K562 (cell line): ENCODE measurements around the gene PTPN20. TPM values are rescaled to one million over a fixed set of nuclear protein-coding genes. Genes with fewer than 3 reads are reported as not detected.

Experiments
- ATAC-seq: fragments of 200-7000 bp; cut with Tn5 transposase; 3 replicates; pipeline ENCODE4 v1.9.1; 2020; ENCODE audit warnings: moderate library complexity
- BruUV-seq: library from RNA; stranded (reverse); fragments of 400-500 nt; replicated peaks from 2 replicates; lab custom pipeline; 2021; lab: Mats Ljungman, UMichigan
- CTCF ChIA-PET: fragments of 300-600 bp; formaldehyde crosslinking; extraction: SDS; loops from one replicate; lab custom pipeline; 2021; ENCODE audit warnings: low intra/inter-chr PET ratio; lab: Yijun Ruan, JAX
- POLR2A ChIA-PET: fragments of 300-600, 350-650 bp; sonication (Branson Sonifier 250); formaldehyde crosslinking; extraction: SDS; loops from one replicate; lab custom pipeline; 2021; ENCODE audit warnings: antibody characterized with exemption, inconsistent platforms; lab: Yijun Ruan, JAX
- DNase-seq, 4 experiments: peaks; one replicate each; pipeline versions ENCODE4 v3.0.0 to v3.0.0-alpha.2; 2011 to 2018; ENCODE audit warnings: low spot score in 3 of 4, mixed read lengths in 3 of 4; ENCODE audit errors: extremely low read depth in 1 of 4
- FAIRE-seq: peaks from 2 replicates; lab custom pipeline; 2011; peaks lifted over from hg19 to GRCh38; lab: Jason Lieb, UNC
- H2AFZ ChIP-seq: 2 replicates; pipeline ENCODE4 v1.6.0; 2011; ENCODE audit warnings: low read depth, low read length, control low read depth, inconsistent platforms
- H3K27ac ChIP-seq: fragments of 200-600 bp; 3 replicates; pipeline ENCODE4 v1.8.0; 2011; ENCODE audit warnings: low read depth, mild to moderate bottlenecking, control low read depth, inconsistent platforms, low read length, moderate library complexity, mixed read lengths; ENCODE audit errors: extremely low read depth
- H3K27me3 ChIP-seq, 2 experiments: fragments of 300-600 bp in 1 of 2; 2 replicates in 1 of 2; 3 replicates in 1 of 2; pipeline versions ENCODE4 v1.6.0 to v1.8.0; 2011; ENCODE audit warnings: inconsistent platforms in 2 of 2, low read length in 2 of 2, mild to moderate bottlenecking in 1 of 2, mixed read lengths in 1 of 2, moderate library complexity in 1 of 2; ENCODE audit not compliant: control insufficient read depth in 2 of 2, insufficient read depth in 2 of 2
- H3K36me3 ChIP-seq: fragments of 300-600 bp; 3 replicates; pipeline ENCODE4 v1.8.0; 2011; ENCODE audit warnings: mild to moderate bottlenecking, low read length, inconsistent platforms; ENCODE audit not compliant: control insufficient read depth, insufficient read depth
- H3K4me1 ChIP-seq, 2 experiments: fragments of 200-600 bp in 1 of 2; replicated peaks in 1 of 2; 2 replicates in 1 of 2; 3 replicates in 1 of 2; pipeline versions ENCODE4 v1.5.1 to v1.8.0; 2011; ENCODE audit warnings: inconsistent platforms in 2 of 2, low read length in 2 of 2, mild to moderate bottlenecking in 1 of 2, mixed read lengths in 1 of 2, moderate library complexity in 1 of 2; ENCODE audit not compliant: control insufficient read depth in 2 of 2, insufficient read depth in 2 of 2
- H3K4me2 ChIP-seq: 2 replicates; pipeline ENCODE4 v1.6.1; 2011; ENCODE audit warnings: low read length, control low read depth, inconsistent platforms, mixed read lengths; ENCODE audit not compliant: insufficient read depth
- H3K4me3 ChIP-seq: fragments of 200-600 bp; sonication (generic), shearing (Covaris generic); 2 replicates; pipeline ENCODE4 v1.5.1; 2016; ENCODE audit warnings: control low read depth, inconsistent platforms
- H3K79me2 ChIP-seq: fragments of 200-600 bp; 3 replicates; pipeline ENCODE4 v1.8.0; 2011; ENCODE audit warnings: low read length, inconsistent platforms; ENCODE audit not compliant: control insufficient read depth, insufficient read depth
- H3K9ac ChIP-seq, 2 experiments: 2 replicates each; pipeline versions ENCODE4 v1.6.0 to v1.6.1; 2011; ENCODE audit warnings: low read depth in 2 of 2, low read length in 2 of 2, control low read depth in 1 of 2, inconsistent platforms in 1 of 2, mild to moderate bottlenecking in 1 of 2, mixed read lengths in 1 of 2; ENCODE audit not compliant: insufficient read depth in 1 of 2
- H3K9me1 ChIP-seq: one replicate; pipeline ENCODE4 v1.6.0; 2011; ENCODE audit warnings: inconsistent platforms, mild to moderate bottlenecking, low read length, moderate library complexity; ENCODE audit not compliant: control insufficient read depth, insufficient read depth
- H3K9me3 ChIP-seq: replicated peaks from 2 replicates; pipeline ENCODE4 v1.5.1; 2011; ENCODE audit warnings: low read depth, low read length, inconsistent platforms; ENCODE audit not compliant: control insufficient read depth, insufficient read depth
- H4K20me1 ChIP-seq: replicated peaks from 2 replicates; pipeline ENCODE4 v1.6.1; 2011; ENCODE audit warnings: low read length, inconsistent platforms, mixed read lengths; ENCODE audit not compliant: control insufficient read depth, insufficient read depth
- CBX5 ChIP-seq: IDR thresholded peaks from 2 replicates; pipeline ENCODE4 v1.6.1; 2014; ENCODE audit warnings: low read depth, borderline replicate concordance
- CEBPB ChIP-seq: fragments of 450-650 bp; IDR thresholded peaks from 2 replicates; pipeline ENCODE4 v1.6.1; 2016; ENCODE audit warnings: missing genetic modification characterization, missing compliant biosample characterization
- CEBPG ChIP-seq, 3 experiments: fragments of 200-800 bp in 1 of 3; sonication (Bioruptor generic) in 1 of 3; sonication (generic) in 1 of 3; formaldehyde crosslinking in 1 of 3; IDR thresholded peaks in 2 of 3; conservative IDR thresholded peaks in 1 of 3; 2 replicates each; pipeline versions ENCODE4 v1.6.1 to v1.8.0; 2016 to 2022; ENCODE audit warnings: missing compliant biosample characterization in 2 of 3, missing genetic modification characterization in 2 of 3, mild to moderate bottlenecking in 1 of 3, missing genetic modification reagents in 1 of 3
- CSDE1 ChIP-seq, 2 experiments: fragments of 450-650 bp; IDR thresholded peaks; 2 replicates each; pipeline ENCODE4 v1.6.1; 2016; ENCODE audit warnings: mild to moderate bottlenecking in 1 of 2
- FOXA3 ChIP-seq, 2 experiments: fragments of 450-650 bp in 1 of 2; sonication (generic) in 1 of 2; formaldehyde crosslinking; IDR thresholded peaks in 1 of 2; conservative IDR thresholded peaks in 1 of 2; 2 replicates each; pipeline versions ENCODE4 v1.4.0 to v1.8.0; 2020 to 2022; ENCODE audit warnings: mild to moderate bottlenecking in 2 of 2, missing genetic modification reagents in 1 of 2
- FOXJ3 ChIP-seq: sonication (generic); formaldehyde crosslinking; IDR thresholded peaks from 2 replicates; pipeline ENCODE4 v1.4.0; 2020; ENCODE audit warnings: mild to moderate bottlenecking, missing genetic modification reagents
- HDAC1 ChIP-seq, 2 experiments: fragments of 450-650 bp; IDR thresholded peaks; 2 replicates each; pipeline ENCODE4 v1.6.1; 2016 to 2017; ENCODE audit warnings: inconsistent platforms in 1 of 2, mild to moderate bottlenecking in 1 of 2, moderate library complexity in 1 of 2
- HDGF ChIP-seq: fragments of 450-650 bp; IDR thresholded peaks from 2 replicates; pipeline ENCODE4 v1.6.1; 2016
- ILF3 ChIP-seq: fragments of 450-650 bp; IDR thresholded peaks from 2 replicates; pipeline ENCODE4 v1.6.1; 2018; ENCODE audit warnings: antibody characterized with exemption, mild to moderate bottlenecking, moderate library complexity, borderline replicate concordance
- MCM2 ChIP-seq: fragments of 450-650 bp; IDR thresholded peaks from 2 replicates; pipeline ENCODE4 v1.6.1; 2017; ENCODE audit warnings: low read depth, mild to moderate bottlenecking
- PBX2 ChIP-seq, 2 experiments: IDR thresholded peaks in 1 of 2; conservative IDR thresholded peaks in 1 of 2; 2 replicates each; pipeline ENCODE4 v1.6.1; 2016; ENCODE audit warnings: low read depth in 2 of 2, mild to moderate bottlenecking in 1 of 2, missing compliant biosample characterization in 1 of 2, missing genetic modification characterization in 1 of 2, moderate library complexity in 1 of 2
- PRMT5 ChIP-seq: sonication (generic); formaldehyde crosslinking; IDR thresholded peaks from 2 replicates; pipeline ENCODE4 v1.5.0; 2020; ENCODE audit warnings: missing genetic modification reagents
- ZBTB8A ChIP-seq: fragments of 450-650 bp; IDR thresholded peaks from 2 replicates; pipeline ENCODE4 v1.6.1; 2018; ENCODE audit warnings: mild to moderate bottlenecking, moderate library complexity; ENCODE audit not compliant: partially characterized antibody
- ZNF23 ChIP-seq: fragments of 250-450 bp; sonication (Bioruptor Pico); IDR thresholded peaks from 2 replicates; pipeline ENCODE4 v1.4.0; 2020; ENCODE audit warnings: mild to moderate bottlenecking
- ZNF444 ChIP-seq: fragments of 250-450 bp; sonication (Bioruptor Pico); IDR thresholded peaks from 2 replicates; pipeline ENCODE4 v1.4.0; 2020; ENCODE audit warnings: mild to moderate bottlenecking, moderate library complexity
- ZNF785 ChIP-seq: fragments of 250-450 bp; sonication (Bioruptor Pico); IDR thresholded peaks from 2 replicates; pipeline ENCODE4 v1.4.0; 2020; ENCODE audit warnings: mild to moderate bottlenecking
- in situ Hi-C: fragments of 300-500 bp; cut with MboI; formaldehyde crosslinking; loops from 4 replicates; pipeline ENCODE4 v1.15.0; 2018; ENCODE audit warnings: inconsistent platforms, mixed read lengths
- intact Hi-C: fragments of 100-400 bp; cut with micrococcal nuclease; formaldehyde crosslinking; loops from 2 replicates; pipeline ENCODE4 v1.14.2; 2022
- polyA plus RNA-seq, 8 experiments: library from polyadenylated mRNA; depleted of rRNA in 4 of 8; stranded (reverse) in 5 of 8; unstranded in 3 of 8; fragments of >200 nt; fragmentation: Nextera tagmentation in 2 of 8; fragmentation: Illumina TruSeq in 1 of 8; extraction: Ambion mirVana in 2 of 8; extraction: Trizol in 1 of 8; gene quantifications; 2 replicates each; pipeline versions ENCODE4 v1.2.1 to v1.2.3, GENCODE V29; 2011 to 2014; ENCODE audit warnings: inconsistent platforms in 1 of 8, missing spikeins in 1 of 8
- total RNA-seq, 7 experiments: library from RNA; depleted of rRNA in 6 of 7; stranded (reverse); fragments of >200 nt in 6 of 7; fragmentation: Illumina TruSeq in 2 of 7; extraction: Trizol in 2 of 7; gene quantifications; 2 replicates each; pipeline versions ENCODE4 v1.2.1 to v1.2.3, GENCODE V29; 2011 to 2021; ENCODE audit warnings: low replicate concordance in 1 of 7

The PTPN20 gene
- total and polyA plus RNA-seq, 9 of the 15 experiments (the other 6 are each of a cell fraction or from before 2014, with no cell fraction given): 0.03 to 0.18 (median 0.10) TPM; not detected in 6

- no TSS peak for BruUV-seq
- no peaks in the 10 kb centered on the region for H3K79me2 ChIP-seq
- DNase-seq (no peak), FAIRE-seq (no peak), ATAC-seq (no peak)
- POLR2A ChIA-PET: no interaction called here
- in situ Hi-C loops: loop anchor here (5.0 kb wide), 1 partner anchor 1064 kb away; no protein-coding TSS in a partner anchor
- H3K4me1 ChIP-seq: no peaks in the 10 kb centered on the region; a peak in 2 of 5 replicates
- H3K36me3 ChIP-seq: no peaks in the 10 kb centered on the region
- no peaks in the 10 kb centered on the region for H4K20me1 ChIP-seq
- TF ChIP-seq FOXA3 (CRISPR knock-in tag; conservative IDR thresholded peaks at IDR 0.05 in 1 of 2, IDR thresholded peaks at IDR 0.05 in 1 of 2) (no peak), PRMT5 (CRISPR knock-in tag) (no peak), ILF3 (no peak), CEBPG (CRISPR knock-in tag; IDR thresholded peaks at IDR 0.05) (no peak), CEBPG (tag; conservative IDR thresholded peaks at IDR 0.05 in 1 of 2, IDR thresholded peaks at IDR 0.05 in 1 of 2) (peak in 1 of 2 experiments; percentile 58; a peak in 1 of 4 replicates), ZNF785 (no peak), ZBTB8A (no peak), HDAC1 (IDR thresholded peaks at IDR 0.05) (no peak), MCM2 (no peak), PBX2 (CRISPR knock-in tag; IDR thresholded peaks at IDR 0.05; ENCODE audit: low read depth) (no peak), PBX2 (tag; conservative IDR thresholded peaks at IDR 0.05; ENCODE audit: low read depth) (no peak), CEBPB (tag) (peak; percentile 42), HDGF (no peak), ZNF444 (CRISPR knock-in tag) (no peak), FOXJ3 (no peak), CSDE1 (IDR thresholded peaks at IDR 0.05) (no peak), ZNF23 (no peak), CBX5 (no peak)
- no peak overlapping the region for H3K4me2 ChIP-seq
- 0 out of 5 replicates have a peak, but pooled peaks cover 0 to 1% of the 10 kb centered on the region in 2 experiments for H3K27me3 ChIP-seq
- intact Hi-C loops: no loop called here
- H3K9me1 ChIP-seq: no peaks in the 10 kb centered on the region
- no peak overlapping the region for H3K9ac ChIP-seq
- CTCF ChIA-PET: no interaction called here
- H3K27ac ChIP-seq: no peak overlapping the region
- no peak overlapping the region for H3K4me3 ChIP-seq
- no peak overlapping the region for H2AFZ ChIP-seq
- no peaks in the 10 kb centered on the region for H3K9me3 ChIP-seq
Measured at GRCh38 chr10:46998192-46998591, 87.0 kb downstream of the PTPN20 start.
